ENCODE data around the gene ATP5F1D.

Gene ATP5F1D

DNA sequence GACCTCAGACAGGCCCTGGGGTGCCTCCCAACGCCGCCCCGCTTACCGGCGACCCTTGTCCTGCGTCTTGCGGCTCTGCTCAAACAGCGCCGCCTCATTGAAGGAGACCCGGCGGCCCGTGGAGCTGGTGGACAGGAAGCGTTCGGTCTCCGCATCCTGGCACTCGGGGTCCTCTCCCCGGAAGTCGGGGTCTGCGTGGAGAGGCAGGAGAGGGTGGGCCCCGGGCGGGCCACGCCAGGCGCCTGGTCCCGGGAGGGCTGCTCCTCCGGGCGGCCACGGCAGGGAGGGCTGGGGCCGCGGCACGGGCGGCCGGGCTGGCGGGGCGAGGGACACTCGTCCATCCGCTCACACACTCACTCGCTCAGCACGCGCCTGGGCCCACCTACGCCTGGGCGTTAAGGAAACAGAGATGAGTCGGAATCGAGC lies 6.6 kb upstream of the ATP5F1D start:
- peaks cover 7% of the 10 kb centered on the region for H3K4me1 ChIP-seq (ENCODE audit: control insufficient read depth, insufficient read depth, low read length, unreplicated experiment)
- no peaks in the 10 kb centered on the region for H3K36me3 ChIP-seq (ENCODE audit: insufficient read depth, low read length)
- H3K79me2 ChIP-seq (ENCODE audit: control insufficient read depth, insufficient read depth, low read length, unreplicated experiment) = no peaks in the 10 kb centered on the region
- no peak overlapping the region for H2AFZ ChIP-seq (ENCODE audit: low read length, unreplicated experiment)
- no peaks in the 10 kb centered on the region for H3K27me3 ChIP-seq (ENCODE audit: insufficient read depth, low read length)
- H3K4me3 ChIP-seq (ENCODE audit: low read depth, low read length) = no peak overlapping the region
- H3K27ac ChIP-seq (ENCODE audit: low read depth, low read length) = no peak overlapping the region

DNA sequence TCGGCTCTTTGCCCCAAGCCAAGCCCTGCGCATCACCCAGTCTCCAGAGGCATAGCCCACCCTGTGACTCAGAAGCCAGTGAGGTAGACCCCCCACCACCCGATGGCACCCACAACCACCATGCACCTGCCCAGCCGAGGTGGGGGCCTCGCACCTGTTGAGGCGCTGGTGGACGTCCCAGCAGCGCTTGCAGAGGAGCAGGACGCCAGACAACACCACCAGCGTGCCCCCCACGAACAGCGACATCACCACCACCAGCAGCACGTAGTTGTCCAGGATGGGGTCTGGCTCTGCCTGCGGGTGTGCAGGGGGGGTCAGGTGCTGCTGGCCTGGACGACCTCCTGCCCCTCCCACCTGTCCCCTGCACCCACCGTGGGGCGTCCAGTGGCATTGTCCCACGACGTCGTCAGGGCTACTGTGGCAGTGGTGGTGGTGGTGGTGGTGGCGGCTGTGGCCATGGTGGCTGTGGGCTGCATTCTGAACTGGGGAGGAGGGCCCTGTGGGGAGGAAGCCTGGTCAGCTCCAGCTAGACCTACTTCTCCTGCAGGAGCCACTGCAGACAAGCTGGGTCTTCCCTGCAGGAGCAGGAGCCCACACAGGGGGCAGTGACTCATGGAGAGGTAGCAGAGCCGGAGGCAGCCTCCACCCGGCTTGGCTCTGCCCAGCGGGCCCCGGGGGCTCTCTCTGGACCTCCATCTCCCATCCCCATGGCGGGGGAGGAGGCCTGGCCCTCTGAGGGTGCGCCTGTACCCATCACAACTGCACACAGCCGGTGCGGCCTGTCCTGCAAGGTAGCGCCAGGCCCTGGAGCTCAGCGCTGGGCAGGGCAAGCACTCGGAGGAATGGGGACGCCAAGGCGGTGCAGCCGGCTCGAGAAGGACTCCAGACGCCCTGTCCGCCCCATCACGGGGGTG lies 5.7 kb upstream of the ATP5F1D start:
- no peaks in the 10 kb centered on the region for H3K36me3 ChIP-seq (ENCODE audit: insufficient read depth, low read length)
- no peak overlapping the region for H3K27ac ChIP-seq (ENCODE audit: low read depth, low read length)
- H3K27me3 ChIP-seq (ENCODE audit: insufficient read depth, low read length) = no peaks in the 10 kb centered on the region
- peaks cover 7% of the 10 kb centered on the region for H3K4me1 ChIP-seq (ENCODE audit: control insufficient read depth, insufficient read depth, low read length, unreplicated experiment)
- H3K79me2 ChIP-seq (ENCODE audit: control insufficient read depth, insufficient read depth, low read length, unreplicated experiment) = no peaks in the 10 kb centered on the region
- no peak overlapping the region for H2AFZ ChIP-seq (ENCODE audit: low read length, unreplicated experiment)
- H3K4me3 ChIP-seq (ENCODE audit: low read depth, low read length) = peak overlapping the region; percentile 77

DNA sequence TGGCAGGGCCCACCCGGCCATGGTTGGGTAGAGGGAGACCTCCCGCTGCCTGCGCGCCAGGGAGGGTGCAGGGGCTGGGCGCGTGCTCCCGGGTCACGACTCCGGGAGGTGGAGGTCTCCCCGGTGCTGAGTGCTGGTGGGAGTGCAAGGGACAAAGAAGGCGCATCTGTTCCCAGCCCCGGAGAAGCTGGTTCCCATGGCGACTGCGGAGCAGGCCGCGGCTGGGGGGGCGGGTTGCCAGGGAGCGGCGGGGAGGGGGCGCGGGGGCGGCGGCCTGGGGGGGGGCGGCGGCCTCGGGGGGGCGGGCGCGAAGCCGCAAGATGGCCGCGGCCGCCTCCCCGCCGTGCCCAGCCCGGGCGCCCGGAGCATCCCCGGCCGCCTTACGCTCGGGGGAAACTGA lies 5.0 kb upstream of the ATP5F1D start:
- no peaks in the 10 kb centered on the region for H3K79me2 ChIP-seq (ENCODE audit: control insufficient read depth, insufficient read depth, low read length, unreplicated experiment)
- H3K4me3 ChIP-seq (ENCODE audit: low read depth, low read length) = peak overlapping the region; percentile 79
- H2AFZ ChIP-seq (ENCODE audit: low read length, unreplicated experiment) = no peak overlapping the region
- H3K27ac ChIP-seq (ENCODE audit: low read depth, low read length) = no peak overlapping the region
- H3K4me1 ChIP-seq (ENCODE audit: control insufficient read depth, insufficient read depth, low read length, unreplicated experiment) = peaks cover 11% of the 10 kb centered on the region
- H3K27me3 ChIP-seq (ENCODE audit: insufficient read depth, low read length) = no peaks in the 10 kb centered on the region
- H3K36me3 ChIP-seq (ENCODE audit: insufficient read depth, low read length) = no peaks in the 10 kb centered on the region

DNA sequence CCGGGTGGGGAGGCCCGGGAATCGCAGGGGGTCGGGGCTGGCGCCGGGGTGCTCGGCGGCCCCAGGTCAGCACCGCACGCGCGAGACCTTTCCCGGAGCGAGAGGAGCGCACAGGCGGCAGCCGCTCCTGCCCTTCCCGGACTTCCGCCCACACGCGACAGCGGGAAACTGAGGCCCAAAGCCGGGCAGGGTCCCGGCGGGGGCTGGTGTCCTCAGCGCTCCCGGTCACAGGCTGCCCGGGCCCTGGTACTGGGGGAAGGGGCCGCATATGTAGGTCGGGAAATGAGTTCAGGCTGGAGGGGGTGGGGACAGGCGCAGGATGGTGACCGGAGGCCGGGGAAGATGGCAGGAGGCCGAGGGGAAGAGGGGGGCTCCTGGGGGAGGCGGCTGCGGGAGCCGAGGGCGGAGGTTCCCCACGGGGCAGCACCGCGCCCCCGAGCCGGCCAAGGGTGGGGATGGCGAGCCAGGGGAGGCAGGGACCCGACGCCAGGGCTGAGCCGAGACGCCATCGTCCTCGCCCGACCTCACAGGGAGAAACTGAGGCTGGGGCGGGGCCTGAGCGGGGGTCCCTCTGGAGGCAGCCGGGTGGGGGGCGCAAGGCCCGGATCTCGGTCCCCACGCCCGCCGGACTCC lies 4.4 kb upstream of the ATP5F1D start:
- Histone ChIP-seq H3K27me3 (ENCODE audit: insufficient read depth, low read length) (no peaks in the 10 kb centered on the region), H3K4me3 (ENCODE audit: low read depth, low read length) (peak overlapping the region; percentile 79), H3K36me3 (ENCODE audit: insufficient read depth, low read length) (no peaks in the 10 kb centered on the region), H2AFZ (ENCODE audit: low read length, unreplicated experiment) (no peak overlapping the region), H3K79me2 (ENCODE audit: control insufficient read depth, insufficient read depth, low read length, unreplicated experiment) (peaks cover 5% of the 10 kb centered on the region), H3K4me1 (ENCODE audit: control insufficient read depth, insufficient read depth, low read length, unreplicated experiment) (peaks cover 11% of the 10 kb centered on the region), H3K27ac (ENCODE audit: low read depth, low read length) (no peak overlapping the region)

DNA sequence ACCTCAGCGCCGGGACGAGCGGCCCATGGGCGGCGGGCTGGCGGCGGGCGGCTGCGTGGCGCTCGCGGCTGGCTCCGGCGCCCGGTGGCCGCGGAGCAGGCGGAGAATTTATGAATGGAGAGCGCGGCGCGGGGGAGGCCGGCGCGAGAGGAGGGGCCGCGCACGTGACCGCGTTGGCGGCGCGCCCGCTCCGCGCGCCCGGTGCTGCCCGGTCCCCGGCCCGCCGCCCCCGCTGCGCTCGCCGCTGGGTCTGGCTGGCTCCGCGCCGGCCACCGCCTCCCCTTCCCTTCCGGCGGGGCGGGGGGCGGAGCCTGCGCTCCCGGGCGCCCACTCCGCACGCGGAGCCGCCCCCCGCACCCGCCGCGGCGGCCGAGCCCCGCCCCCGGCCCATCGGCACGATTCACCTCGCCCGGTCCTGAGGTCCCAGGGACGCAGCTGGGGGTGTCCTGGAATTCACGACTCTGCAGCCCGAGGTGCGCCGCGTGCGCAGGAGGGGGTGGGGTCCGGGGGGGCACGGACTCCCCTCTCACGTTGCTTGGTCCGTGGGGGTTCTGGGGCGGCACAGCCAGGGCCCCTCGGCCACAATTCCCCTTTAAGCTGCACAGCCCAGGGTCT lies 3.7 kb upstream of the ATP5F1D start, which contains the start of gene CBARP:
Gene CBARP, minus strand, starts transcription at position 252 of the 615 bp plus-strand sequence. CDS start 1,905 bp downstream, outside the sequence.
- peak within 1 kb of the TSS; percentile 79 for H3K4me3 ChIP-seq (ENCODE audit: low read depth, low read length)
- no peak within 1 kb of the TSS for H3K27ac ChIP-seq (ENCODE audit: low read depth, low read length)
- no peak within 1 kb of the TSS for H2AFZ ChIP-seq (ENCODE audit: low read length, unreplicated experiment)
- H3K36me3 ChIP-seq (ENCODE audit: insufficient read depth, low read length) = no peaks in the 10 kb centered on the region
- H3K4me1 ChIP-seq (ENCODE audit: control insufficient read depth, insufficient read depth, low read length, unreplicated experiment) = peaks cover 11% of the 10 kb centered on the region
- H3K79me2 ChIP-seq (ENCODE audit: control insufficient read depth, insufficient read depth, low read length, unreplicated experiment) = peaks cover 11% of the 10 kb centered on the region
- no peaks in the 10 kb centered on the region for H3K27me3 ChIP-seq (ENCODE audit: insufficient read depth, low read length)

DNA sequence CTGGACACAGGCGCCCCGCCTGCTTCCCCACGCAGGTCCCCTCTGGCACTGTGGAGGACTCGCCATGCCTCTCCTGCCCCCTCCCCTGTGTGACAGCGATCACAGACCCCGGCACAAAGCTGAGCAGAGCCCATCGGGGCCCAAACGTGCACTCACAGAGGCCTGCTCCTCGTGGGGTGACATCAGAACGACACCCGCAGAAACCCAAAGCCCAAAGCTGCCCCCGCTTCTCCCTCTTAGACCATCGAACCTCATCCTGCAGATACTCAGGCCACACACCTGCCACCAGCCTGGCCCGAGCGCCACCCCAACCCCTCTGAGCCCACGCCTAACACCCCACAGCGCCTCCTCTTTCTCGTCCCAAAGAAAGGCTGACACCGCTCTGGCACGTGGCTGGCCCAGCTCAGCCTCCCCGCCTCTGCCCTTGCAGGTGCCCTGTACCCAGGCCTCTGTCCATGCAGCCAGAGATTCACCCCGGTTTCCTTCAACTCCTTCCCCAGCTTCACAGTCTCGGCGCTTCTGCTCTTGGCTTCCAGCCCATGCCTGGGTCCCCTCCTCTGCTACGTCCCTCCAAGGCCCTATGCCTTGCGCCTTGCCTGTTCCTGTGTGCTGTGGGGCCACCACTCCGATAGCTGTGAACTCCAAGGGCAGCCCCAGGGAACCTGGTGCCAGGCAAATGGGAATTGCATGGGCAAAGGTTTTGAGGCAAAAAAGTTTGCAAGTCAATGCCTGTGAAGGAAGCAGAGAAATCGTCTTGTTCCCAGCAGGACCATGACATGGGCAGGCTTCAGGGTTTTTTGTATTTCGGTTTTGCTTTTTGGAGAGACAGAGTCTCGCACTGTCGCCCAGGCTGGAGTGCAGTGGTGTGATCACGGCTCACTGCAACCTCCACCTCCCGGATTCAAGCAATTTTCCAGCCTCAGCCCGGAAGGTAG lies 2.9 kb upstream of the ATP5F1D start:
- Histone ChIP-seq H3K4me1 (ENCODE audit: control insufficient read depth, insufficient read depth, low read length, unreplicated experiment) (peaks cover 17% of the 10 kb centered on the region), H3K27ac (ENCODE audit: low read depth, low read length) (no peak overlapping the region), H3K27me3 (ENCODE audit: insufficient read depth, low read length) (no peaks in the 10 kb centered on the region), H2AFZ (ENCODE audit: low read length, unreplicated experiment) (no peak overlapping the region), H3K36me3 (ENCODE audit: insufficient read depth, low read length) (no peaks in the 10 kb centered on the region), H3K4me3 (ENCODE audit: low read depth, low read length) (peak overlapping the region; percentile 45), H3K79me2 (ENCODE audit: control insufficient read depth, insufficient read depth, low read length, unreplicated experiment) (peaks cover 13% of the 10 kb centered on the region)

DNA sequence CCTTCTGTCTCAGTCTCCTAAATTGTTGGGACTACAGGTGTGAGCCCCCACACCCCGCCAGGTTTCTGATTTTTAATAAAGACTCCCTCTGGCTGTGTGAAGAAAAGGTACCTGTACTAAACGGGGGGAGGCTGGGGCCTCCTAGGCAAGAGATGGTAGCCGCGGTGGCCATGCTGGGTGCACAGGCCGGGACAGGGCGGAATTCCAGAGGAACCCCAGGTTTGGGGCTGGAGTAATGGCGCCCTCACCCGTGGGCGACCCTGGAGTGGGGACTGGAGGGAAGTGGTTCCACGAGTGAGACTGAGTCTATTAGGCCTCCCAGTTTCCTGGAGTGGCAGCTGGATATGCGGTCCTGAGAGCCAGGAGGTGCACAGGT lies 2.1 kb upstream of the ATP5F1D start:
- H3K79me2 ChIP-seq (ENCODE audit: control insufficient read depth, insufficient read depth, low read length, unreplicated experiment) = peaks cover 16% of the 10 kb centered on the region
- H2AFZ ChIP-seq (ENCODE audit: low read length, unreplicated experiment) = no peak overlapping the region
- no peaks in the 10 kb centered on the region for H3K27me3 ChIP-seq (ENCODE audit: insufficient read depth, low read length)
- no peaks in the 10 kb centered on the region for H3K36me3 ChIP-seq (ENCODE audit: insufficient read depth, low read length)
- H3K27ac ChIP-seq (ENCODE audit: low read depth, low read length) = no peak overlapping the region
- peaks cover 22% of the 10 kb centered on the region for H3K4me1 ChIP-seq (ENCODE audit: control insufficient read depth, insufficient read depth, low read length, unreplicated experiment)
- no peak overlapping the region for H3K4me3 ChIP-seq (ENCODE audit: low read depth, low read length)

DNA sequence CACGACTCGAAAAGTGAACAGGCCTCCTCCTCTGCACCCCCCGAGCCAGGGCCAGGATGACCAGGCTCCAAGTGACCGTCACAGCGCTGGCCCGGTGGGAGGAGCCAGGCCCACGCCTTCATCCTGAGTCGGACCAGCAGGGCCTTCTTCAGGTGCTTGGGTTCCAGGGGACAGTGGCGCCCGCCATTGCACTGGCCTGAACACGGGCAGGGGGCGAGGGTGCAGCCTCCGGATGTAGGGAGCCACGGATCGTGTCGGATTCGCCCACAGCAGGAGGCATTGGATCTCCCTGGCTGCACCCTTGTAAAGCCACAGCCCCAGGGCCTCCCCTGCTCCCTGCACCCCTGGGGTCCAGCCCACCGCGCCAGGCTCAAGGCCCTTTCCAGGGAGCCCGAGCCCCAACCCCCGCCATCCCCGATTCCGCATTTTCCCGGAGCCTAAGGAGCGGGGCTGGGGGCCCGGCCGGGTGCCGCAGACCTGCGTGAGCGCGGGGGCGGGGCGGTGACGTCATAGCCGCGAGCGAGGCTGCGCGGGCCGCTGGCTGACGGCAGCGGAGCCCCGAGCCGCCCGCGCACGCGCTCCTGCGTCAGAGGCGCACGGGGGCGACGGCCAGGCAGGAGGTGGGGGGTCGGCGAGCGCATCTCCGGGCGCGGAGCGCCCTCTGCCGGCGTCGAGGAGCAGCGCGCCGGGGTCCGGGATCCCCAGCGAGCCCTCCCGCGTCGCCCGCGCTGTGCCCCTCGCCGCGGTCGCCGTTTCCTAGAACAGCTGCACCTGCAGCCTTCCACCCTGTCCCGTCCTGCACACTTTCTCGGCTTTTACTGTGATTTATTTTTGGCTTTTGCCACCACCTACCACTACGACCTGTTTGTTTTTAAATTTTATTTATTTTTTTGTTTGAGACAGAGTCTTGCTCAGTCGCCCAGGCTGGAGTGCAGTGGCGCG lies 1.5 kb upstream of the ATP5F1D start:
- H3K27ac ChIP-seq (ENCODE audit: low read depth, low read length) = 0 out of 2 replicates have a peak overlapping the region, but pooled peaks have one; percentile 19

DNA sequence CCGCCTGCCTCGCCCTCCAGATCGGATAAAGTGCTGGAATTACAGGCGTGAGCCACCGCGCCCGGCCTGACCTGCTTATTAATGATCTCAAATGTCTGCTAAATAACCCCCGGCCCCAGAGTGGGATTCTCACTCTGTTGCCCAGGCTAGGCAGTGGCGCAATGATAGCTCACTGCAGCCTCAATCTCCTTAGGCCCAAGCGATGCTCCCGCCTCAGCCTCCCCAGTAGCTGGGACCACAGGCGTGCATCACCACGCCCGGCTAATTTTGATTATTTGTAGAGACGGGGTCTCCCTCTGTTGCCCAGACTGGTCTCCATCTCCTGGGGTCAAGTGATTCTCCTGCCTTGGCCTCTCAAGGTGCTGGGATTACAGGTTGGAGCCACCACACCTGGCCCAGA lies 626 bp upstream of the ATP5F1D start:
- peak overlapping the region; percentile 96 for H3K4me3 ChIP-seq (ENCODE audit: low read depth, low read length)

More for the DNA sequence above, 1.5 kb upstream of the ATP5F1D start:
- Histone ChIP-seq H2AFZ (ENCODE audit: low read length, unreplicated experiment) (peak overlapping the region; percentile 25), H3K36me3 (ENCODE audit: insufficient read depth, low read length) (no peaks in the 10 kb centered on the region), H3K4me3 (ENCODE audit: low read depth, low read length) (peak overlapping the region; percentile 69), H3K27me3 (ENCODE audit: insufficient read depth, low read length) (no peaks in the 10 kb centered on the region), H3K79me2 (ENCODE audit: control insufficient read depth, insufficient read depth, low read length, unreplicated experiment) (peaks cover 16% of the 10 kb centered on the region), H3K4me1 (ENCODE audit: control insufficient read depth, insufficient read depth, low read length, unreplicated experiment) (peaks cover 29% of the 10 kb centered on the region)

More for the DNA sequence above, 626 bp upstream of the ATP5F1D start:
- Histone ChIP-seq H3K36me3 (ENCODE audit: insufficient read depth, low read length) (no peaks in the 10 kb centered on the region), H3K27me3 (ENCODE audit: insufficient read depth, low read length) (no peaks in the 10 kb centered on the region), H3K79me2 (ENCODE audit: control insufficient read depth, insufficient read depth, low read length, unreplicated experiment) (peaks cover 16% of the 10 kb centered on the region), H3K27ac (ENCODE audit: low read depth, low read length) (no peak overlapping the region), H2AFZ (ENCODE audit: low read length, unreplicated experiment) (no peak overlapping the region), H3K4me1 (ENCODE audit: control insufficient read depth, insufficient read depth, low read length, unreplicated experiment) (peaks cover 31% of the 10 kb centered on the region)
